IPS-NIHi11 (cell line): ENCODE results near the gene AP2M1.
"Not testable (repeated sequence)": the region's sequence is repeated elsewhere in the genome, so short reads cannot be mapped to it uniquely, and the experiment has no call there.

Experiments used
- DNase-seq: peaks from one replicate; pipeline ENCODE4 v3.0.0; 2012; ENCODE audit warnings: mixed read lengths, low spot score

The AP2M1 gene

DNA sequence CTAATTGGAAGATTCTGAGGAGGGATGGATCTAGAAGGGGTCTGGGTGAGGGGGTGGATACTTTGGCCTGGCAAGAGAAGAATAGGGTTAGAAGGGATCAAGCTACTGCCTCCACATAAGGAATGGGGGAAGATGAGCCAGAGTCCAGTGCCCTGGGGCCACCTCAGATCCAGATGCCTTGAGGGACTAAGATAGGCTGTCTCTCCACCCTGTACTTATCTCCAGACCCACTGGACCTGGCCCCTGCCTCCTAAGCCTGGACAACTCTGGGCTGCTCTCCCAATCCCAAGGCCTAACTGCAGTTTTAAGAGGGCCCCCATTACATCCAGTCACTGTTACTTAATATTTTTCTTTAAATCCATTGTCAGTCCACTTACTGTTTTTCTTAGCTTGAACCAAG is 17.4 kb upstream of the AP2M1 start:
- no peak for DNase-seq

DNA sequence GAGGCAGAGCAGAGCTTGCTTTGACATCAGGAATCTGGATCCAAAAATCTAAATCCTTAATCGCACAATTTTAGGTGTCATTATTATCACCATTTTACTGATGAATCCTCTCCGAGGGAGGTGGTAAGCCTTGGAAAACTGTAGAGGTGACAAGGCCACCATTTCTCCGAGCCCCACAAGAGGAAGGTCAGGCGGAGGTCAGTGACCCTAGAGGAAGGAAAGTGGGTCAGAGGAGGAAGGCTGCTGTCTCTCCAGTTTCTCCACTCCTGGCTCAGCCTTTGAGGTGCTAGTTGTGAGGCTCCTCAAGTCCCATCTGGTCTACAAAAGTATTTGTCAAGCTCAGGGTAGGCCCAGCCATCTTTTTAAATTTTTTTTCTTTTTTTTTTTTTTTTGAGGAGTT is 16.3 kb upstream of the AP2M1 start:
- DNase-seq, result no peak

DNA sequence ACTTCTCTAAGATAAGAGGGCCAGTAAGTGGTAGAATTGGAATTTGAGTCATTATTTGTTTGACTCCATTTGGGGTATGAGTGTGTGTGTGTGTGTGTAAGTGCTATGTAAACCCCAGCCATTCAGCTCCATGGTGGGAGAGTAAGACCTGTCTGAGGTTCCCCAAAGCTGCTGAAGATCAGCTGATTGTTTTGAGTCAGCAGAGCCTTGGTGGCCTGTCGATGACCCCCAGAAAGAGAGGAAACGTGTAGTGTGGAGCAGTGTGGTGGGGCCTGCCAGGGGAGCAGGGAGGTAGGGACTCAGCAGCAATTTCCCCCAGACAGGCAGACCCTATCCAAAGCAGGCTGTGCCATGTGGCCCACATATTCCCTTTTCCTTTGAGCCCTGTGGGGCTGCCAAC is 14.2 kb upstream of the AP2M1 start:
- DNase-seq, result no peak

DNA sequence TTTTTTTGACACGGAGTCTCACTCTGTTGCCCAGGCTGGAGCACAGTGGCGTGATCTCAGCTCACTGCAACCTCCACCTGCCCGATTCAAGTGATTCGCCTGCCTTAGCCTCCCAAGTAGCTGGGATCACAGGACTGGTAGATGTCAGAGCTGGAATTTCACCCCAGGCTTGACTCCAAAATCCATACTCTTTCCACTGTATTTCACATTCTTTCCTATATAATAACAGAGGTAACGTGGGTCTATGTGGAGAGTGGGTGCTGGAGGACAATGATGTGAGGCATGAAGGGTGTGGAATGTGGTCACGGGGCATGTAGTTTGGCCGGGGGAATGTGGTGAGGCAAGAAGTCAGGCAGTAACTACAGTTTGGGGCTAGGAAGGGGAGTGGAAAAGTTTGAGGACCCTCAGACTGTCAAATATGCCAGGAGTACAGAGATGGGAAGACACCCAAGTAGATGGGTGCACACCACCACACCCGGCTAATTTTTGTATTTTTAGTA is 12.0 kb upstream of the AP2M1 start:
- DNase-seq, result not testable (repeated sequence)

DNA sequence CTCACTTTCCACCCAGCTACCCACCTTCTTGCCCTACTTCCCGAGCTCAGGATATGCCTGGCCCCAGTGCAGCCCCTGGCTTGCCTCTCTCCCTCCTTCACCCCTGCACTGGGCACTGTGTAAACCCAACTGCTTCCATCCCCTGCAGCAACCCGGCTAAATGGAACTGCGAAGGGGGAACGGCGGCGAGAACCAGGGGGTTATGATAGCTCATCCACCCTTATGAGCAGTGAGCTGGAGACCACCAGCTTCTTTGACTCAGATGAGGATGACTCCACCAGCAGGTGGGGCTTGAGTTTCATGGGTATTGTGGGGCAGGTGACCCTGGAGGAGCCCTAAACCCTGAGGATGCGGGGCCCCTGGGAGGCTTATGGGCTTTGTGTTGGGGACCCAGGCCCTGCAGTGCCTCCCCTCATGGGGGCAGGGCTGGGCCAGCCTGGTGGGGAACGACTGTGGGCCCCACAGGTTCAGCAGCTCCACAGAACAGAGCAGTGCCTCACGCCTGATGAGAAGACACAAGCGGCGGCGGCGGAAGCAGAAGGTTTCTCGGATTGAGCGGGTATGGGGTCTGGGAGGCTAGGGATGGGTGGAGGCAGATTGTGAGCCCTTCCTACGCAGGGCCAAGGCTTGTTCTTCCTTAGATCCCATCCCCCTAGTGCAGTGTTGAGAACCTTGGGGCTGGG is 9.9 kb upstream of the AP2M1 start:
- DNase-seq, result no peak

DNA sequence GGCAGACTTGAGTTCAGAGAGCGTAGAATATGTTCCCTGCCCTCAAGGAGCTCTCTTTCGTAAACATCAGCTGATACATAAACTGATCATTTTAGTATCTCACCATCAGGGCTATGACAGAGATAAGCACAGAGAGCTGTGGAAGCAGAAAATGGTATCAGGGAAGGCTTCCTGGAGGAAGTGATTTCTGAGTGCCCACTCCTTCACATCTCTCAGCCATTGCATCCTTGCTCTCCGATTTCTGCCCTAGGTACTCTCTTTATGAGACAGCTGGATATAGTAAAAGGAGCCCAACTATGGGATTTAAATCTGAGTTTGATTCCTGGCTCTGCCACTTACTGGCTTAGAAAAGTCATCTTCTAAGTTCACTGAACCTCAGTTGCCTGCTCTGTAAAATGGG is 9.1 kb upstream of the AP2M1 start:
- DNase-seq, result no peak

DNA sequence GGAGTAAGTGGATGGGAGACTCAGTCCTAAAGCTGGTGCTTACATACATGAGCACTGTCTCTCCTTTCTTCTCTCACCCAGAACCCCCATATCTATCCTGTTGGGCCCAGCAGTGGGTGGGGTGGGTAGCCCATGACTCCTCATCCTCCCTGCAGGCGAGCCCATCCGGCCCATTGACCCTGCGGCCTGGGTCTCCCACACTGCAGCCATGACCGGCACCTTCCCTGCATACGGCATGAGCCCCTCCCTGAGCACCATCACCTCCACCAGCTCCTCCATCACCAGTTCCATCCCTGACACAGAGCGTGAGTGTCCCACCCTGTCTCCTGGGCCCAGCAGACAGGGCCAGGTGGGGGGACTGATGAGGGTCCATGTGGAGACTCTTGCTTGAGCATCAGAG is 8.0 kb upstream of the AP2M1 start:
- no peak for DNase-seq

DNA sequence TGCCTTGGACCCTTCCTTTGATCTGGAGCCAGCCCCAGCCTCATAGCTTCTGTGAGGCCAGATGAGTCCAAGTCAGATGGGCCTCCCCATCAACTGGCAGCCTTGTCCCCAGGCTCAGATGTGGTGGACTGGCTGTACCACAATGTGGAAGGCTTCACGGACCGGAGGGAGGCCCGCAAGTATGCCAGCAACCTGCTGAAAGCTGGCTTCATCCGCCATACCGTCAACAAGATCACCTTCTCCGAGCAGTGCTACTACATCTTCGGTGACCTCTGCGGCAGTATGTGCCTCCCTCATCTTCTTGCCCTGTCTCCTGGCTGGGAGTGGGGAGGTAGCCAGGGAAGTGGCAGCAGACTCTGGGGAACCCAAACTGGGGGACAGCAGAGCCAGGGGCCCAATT is 6.9 kb upstream of the AP2M1 start:
- DNase-seq, result no peak

DNA sequence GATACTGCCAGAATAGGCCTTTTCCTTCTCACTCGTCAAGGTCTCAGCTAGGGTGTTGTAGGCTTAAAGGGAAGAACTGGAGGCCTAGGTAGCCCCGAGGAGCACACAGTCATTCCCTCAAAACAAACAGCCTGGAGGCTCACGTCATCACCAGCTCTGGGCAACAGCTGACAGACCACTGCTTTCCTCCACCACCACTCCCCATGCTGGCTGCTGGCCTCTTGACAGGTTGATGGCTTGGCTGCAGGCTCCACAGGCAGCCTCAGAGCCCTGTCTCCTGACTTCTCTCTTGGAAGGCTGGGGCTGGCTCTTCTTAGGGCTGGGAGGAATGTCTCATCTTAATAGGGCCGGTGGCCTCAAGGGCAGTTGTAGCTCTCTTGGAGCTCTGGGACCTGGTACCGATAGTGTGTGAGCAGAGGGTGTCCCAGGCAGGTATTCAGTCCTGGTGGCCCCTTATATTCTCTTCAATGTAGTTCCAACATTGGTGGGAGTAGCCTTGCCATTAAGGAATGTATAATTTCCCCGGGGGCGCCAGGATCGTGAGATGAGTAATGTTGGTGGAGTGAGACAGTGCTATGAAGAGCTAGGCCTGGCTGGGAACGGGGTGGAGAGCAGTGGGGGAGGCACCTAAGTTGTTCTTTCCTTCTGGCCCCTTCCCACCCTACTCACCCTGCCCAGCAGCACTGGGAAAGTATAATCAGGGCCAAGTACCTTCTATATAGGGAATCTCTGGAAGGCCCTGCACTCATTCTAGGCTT is 6.1 kb upstream of the AP2M1 start:
- DNase-seq, result no peak

DNA sequence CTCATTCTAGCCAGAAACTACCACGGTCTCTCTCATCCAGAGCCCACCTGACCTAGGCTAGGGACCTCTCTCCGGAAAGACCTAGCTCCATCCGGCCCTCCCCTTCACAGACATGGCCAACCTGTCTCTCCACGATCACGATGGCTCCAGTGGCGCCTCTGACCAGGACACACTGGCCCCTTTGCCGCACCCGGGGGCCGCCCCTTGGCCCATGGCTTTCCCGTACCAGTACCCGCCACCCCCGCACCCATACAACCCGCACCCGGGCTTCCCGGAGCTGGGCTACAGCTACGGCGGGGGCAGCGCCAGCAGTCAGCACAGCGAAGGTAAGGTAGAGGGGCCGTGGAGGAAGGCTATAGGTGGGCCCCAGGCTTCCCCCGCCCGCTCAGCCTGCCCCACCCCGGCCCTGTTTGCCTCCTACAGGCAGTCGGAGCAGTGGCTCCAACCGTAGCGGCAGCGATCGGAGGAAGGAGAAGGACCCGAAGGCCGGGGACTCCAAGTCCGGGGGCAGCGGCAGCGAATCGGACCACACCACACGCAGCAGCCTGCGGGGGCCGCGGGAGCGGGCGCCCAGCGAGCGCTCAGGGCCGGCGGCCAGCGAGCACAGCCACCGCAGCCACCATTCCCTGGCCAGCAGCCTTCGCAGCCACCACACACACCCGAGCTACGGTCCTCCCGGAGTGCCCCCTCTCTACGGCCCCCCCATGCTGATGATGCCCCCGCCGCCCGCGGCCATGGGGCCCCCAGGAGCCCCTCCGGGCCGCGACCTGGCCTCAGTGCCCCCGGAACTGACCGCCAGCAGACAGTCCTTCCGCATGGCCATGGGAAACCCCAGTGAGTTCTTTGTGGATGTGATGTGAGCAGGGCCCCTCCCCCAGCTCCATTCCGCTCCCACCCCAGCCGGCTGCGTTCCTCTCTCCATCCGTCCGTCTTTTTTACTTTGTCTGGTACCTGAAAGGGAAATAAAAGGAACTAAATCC is 4.5 kb upstream of the AP2M1 start:
- peak; percentile 34 for DNase-seq

DNA sequence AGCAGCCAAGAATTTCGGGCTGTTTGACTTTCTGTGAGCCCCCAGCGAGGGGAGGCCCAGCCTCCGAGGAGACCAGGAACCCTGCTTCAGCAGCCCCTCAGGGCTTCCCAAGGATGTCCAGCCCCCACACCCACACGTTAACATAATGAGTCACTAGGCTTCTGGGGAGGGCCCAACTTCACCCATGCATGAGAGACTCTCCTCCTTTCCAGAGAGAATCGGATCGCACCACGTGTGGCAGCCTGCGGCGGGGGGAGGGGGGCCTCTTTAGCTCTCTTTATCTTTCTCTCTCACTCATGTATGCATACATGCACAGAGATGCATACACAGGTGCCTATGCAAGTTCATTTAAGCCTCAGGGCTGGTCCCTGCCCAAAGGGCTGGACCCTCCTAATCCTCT is 3.1 kb upstream of the AP2M1 start:
- DNase-seq, result no peak

DNA sequence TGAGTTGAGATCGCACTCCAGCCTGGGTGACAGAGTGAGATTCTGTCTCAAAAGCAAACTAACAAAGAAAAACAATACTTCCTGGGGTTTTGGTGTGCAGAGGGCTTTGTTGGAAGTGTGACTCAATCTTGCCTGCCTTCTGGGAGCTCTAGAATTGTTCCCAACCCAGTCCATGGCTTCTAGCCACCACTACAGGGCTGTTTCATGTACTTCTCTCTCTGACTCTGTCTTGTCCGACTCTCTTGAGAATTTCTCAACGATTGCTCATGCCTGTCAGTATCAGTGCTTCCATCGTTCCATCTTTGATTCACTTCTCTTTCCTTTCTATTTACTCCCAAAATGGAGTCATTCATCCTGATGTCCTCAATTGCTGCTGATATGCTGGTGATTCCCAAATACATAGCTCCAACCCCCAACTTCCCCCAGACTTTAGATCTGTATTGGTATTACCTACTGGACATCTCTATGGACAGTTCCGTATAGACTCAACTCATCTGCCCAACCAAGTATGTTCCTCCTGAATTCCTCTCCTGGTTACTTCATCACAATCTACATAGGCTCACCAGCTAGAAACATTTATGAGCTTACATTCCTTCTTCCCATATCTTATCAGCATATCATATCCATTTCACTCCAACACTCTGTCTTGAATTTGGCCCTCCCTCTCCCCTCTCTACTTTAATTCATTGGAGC is 1.8 kb upstream of the AP2M1 start:
- DNase-seq, result no peak

DNA sequence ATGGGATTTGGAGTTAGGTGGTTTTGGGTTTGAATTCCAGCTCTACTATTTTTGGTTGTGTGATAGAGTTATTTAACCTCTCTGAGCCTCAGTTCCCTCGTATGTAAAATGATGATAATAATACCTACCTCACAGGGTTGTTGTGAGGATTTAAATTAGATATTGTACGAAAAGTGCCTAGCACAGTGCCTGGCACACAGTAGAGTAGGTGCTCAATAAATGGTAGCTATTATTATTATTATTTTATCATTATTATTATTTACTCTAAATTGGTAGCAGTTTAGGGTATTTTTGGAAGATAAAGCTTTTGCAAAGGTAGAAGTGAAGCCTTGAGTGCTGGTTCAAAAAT is 1.3 kb upstream of the AP2M1 start:
- DNase-seq, result no peak

DNA sequence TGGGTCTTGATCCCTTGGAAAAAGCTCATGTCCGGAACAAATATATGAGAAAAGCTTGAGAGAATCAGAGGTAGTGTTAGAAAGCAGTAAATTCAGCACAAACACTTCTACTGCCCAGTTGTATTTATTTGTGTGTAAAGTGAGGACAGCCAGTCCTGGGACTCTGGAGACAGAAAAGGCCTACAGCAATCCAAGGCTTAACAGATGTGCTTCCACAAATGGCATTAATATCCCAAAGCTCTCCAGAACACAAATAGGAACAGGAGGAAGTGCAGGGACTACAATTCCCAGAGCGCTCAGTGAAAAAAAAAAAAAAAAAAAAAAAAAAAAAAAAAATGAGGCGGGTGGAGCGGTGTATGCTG is 390 bp upstream of the AP2M1 start:
- no peak for DNase-seq

DNA sequence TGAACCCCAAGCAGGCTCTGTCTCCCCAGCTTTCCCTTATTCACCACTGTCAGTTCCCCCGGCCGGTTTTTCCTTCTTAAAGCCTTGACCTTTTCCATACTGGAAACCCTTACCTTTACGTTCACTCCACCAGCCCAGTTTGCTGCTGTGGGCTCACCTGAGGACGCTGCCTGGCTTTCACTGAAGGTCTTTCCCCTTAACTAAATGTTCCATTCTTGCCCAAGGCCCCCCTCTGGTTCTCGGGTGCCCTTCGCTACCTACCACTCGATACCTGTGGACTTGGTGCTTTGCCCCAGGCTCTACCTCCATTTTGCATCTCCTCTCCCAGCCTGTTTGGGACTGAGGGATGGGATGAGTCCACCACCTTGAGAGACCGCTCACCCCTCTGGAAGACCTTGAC is 851 bp downstream of the AP2M1 start:
- DNase-seq, result no peak

DNA sequence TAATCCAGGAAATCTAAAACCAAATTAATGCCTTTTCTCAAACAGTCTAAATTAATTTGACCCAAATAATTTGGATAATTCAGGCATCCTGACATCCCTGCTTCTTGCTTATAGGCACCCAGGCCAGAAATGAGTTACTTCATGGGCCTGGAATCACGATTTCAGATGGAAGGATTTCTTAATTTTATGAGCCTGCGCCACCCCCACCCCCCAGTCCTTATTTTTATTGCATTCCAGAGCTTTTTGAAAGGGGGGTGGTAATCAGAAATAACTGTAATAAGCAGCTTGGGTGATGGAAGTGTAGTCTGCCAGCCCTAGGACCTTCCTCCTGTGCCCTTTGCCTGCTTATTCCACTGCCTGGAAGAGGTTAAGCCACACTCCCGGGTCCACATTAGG is 1.3 kb downstream of the AP2M1 start:
- DNase-seq, result no peak

DNA sequence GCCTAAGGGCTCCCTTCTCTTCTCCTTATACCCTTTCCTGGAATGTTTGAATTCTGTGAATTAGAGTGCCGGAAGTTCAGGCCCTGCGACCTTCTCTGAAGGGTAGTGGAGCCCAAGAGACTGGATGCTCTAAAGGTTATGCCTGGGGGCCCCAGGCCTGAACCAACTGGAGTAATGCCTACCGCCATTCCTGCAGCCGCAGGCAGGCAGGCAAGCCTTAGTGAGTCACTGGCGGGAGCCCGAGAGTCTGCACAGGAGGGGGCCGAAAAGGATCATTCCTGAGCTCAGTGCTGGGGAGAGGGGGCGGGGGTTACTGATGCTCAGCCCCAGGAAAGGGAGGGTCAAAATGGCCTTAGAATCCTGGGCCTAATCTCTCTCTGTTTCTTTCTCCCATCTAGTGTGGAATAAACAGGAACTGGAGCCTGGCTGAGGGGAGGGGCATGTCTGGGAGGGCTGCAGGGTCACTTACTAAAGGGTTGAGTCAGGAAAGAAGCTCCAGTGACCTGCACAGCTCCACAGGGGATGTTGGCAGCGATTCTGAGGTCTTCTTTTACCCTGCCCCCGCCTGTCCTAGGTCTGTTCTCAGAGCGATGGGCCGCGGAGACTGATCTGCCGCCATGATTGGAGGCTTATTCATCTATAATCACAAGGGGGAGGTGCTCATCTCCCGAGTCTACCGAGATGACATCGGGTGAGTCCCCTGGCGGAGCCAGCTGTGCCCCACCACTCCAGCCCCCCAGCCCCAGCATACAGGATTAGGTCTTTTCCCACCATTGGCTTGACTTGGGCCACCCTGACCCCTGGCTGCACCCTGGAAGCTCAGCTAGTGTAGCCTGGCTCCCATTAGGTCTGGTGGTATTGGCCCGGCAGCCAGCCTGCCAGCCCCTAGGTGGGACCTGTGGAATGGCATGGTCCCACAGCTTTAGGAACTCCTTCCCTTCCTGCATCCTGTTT is 2.0 kb downstream of the AP2M1 start:
- DNase-seq, result peak; percentile 83

DNA sequence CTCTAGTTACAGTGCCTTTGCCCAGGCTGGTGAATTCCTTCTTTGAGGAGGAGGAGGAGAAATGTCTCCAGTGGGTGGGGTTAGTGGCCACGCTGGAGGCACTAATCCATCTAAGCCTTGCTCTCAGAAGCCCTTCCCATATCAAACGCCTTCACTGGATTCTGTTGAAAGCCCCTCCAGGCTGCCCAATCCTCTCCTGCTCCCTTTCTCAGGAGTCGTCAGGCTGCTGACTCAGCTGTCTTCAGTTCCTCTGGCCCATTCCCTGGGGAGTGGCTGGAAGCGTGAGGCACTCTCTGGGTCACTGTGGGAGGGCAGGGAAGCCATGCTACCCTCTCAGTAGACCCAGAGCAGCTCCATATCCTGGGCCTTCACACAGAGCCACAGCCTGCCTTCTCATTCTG is 2.7 kb downstream of the AP2M1 start:
- no peak for DNase-seq

DNA sequence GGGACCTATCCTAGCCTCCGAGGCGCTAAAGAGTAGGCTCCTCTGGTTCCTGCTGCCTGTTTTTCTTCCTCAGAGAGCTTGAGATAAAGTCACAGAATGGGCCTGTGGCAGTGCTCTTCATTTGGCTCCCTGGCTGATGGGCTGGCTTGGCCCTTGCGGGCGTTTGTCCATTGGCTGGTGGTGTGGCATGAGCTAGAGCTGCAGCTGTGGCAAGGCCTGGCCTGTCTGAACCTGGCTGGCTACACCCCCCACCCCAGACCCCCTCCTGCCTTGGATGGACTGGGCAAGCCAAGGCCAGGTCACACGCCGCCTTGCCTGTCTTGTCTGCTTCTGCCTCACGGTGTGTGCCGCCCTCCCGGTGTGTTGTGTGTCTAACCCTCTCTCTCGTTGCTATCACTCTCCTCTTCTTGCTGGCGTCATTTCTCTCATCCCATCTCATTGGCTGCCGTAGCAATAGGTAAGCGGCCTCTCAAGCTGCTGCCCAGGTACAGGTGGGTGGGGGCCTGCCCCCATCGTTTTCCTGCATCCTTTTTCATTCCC is 3.2 kb downstream of the AP2M1 start:
- DNase-seq, result no peak

DNA sequence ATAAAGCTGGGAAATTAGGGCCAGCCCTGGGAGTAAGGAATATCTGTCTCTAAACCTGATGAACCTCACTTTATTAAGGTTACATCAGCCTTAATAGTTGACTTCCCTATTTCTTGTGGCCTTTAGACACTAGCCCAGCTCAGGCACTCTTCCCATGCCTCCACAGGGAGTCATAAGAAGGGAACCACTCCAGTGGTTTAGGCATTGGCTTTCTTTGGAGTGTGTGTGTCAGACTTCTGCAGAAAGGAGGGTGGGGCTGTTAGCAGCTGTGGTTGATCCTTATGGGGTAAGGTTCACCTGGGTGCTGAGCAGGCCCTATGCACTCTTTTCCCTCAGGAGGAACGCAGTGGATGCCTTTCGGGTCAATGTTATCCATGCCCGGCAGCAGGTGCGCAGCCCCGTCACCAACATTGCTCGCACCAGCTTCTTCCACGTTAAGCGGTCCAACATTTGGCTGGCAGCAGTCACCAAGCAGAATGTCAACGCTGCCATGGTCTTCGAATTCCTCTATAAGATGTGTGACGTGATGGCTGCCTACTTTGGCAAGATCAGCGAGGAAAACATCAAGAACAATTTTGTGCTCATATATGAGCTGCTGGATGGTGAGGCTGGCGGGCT is 4.0 kb downstream of the AP2M1 start:
- DNase-seq, result no peak
